ENCODE data around the gene TPX2. TPM values are rescaled to one million over a fixed set of nuclear protein-coding genes. Genes with fewer than 3 reads are reported as not detected.
A peak's percentile ranks its signal among the peaks of the same experiment; 100 is the strongest.

Gene TPX2
- total and polyA plus RNA-seq, 2 experiments from 2014 or later = 37.7 to 39.6 TPM

DNA sequence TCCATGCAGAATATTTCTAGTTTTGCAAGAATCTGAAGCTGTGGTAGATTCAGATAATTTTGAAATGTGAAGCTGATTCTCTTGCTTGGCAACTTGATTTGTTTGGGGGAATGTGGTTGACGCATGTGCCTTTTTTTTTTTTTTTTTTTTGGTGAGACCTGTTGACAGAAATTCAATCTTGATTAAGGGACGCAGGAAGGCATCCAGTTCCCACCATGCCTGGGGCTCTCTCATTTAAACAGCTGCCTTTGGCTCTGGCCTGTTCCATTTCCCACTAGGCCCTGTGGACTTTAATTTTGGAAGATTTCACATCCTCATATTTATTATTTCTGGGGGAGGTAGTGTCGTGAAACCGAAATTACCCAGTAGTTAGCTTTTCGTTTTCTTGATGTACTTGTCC lies 8.6 kb downstream of the TPX2 start:
- no peak overlapping the region for H3K4me3 ChIP-seq
- no peaks in the 10 kb centered on the region for H3F3A ChIP-seq (ENCODE audit: insufficient read depth)
- DNase-seq = peak; percentile 28
- no peaks in the 10 kb centered on the region for H3K9me3 ChIP-seq (ENCODE audit: low read depth)
- no peaks in the 10 kb centered on the region for H3K36me3 ChIP-seq (ENCODE audit: low read depth)
- TF ChIP-seq EZH2 (IDR thresholded peaks at IDR 0.05; ENCODE audit: insufficient read depth, poor library complexity, severe bottlenecking) (no peak), EZH2phosphoT487 (IDR thresholded peaks at IDR 0.05; ENCODE audit: insufficient read depth, low read depth) (no peak)
- H3K9ac ChIP-seq = peak overlapping the region; percentile 13; the same call in 1 of the 2 replicates
- H3K27ac ChIP-seq = no peak overlapping the region
- H3K4me2 ChIP-seq (ENCODE audit: unreplicated experiment) = no peak overlapping the region
- peaks cover 4% of the 10 kb centered on the region for H3K4me1 ChIP-seq (ENCODE audit: insufficient read depth)
- H3K9me2 ChIP-seq (ENCODE audit: insufficient read depth) = no peaks in the 10 kb centered on the region
- H4K20me1 ChIP-seq (ENCODE audit: insufficient read depth) = no peaks in the 10 kb centered on the region
- peaks cover 100% of the 10 kb centered on the region for H3K79me2 ChIP-seq (ENCODE audit: insufficient read depth)
- peak overlapping the region; percentile 63 for H2AFZ ChIP-seq
- H3K27me3 ChIP-seq (replicated peaks; ENCODE audit: insufficient read depth) = no peaks in the 10 kb centered on the region
- in situ Hi-C loops (cut with MboI) = no loop called here
- 54 to 56% methylated on average over 5 of the region's 5 CpGs for WGBS, 2 experiments (ENCODE audit: low coverage in 1 of 2, low lambda C conversion rate in 2 of 2, missing lambda C conversion rate in 2 of 2)

- Histone ChIP-seq H3K27me3 (replicated peaks; ENCODE audit: insufficient read depth) (no peaks in the 10 kb centered on the region), H3K36me3 (ENCODE audit: low read depth) (no peaks in the 10 kb centered on the region), H4K20me1 (ENCODE audit: insufficient read depth) (no peaks in the 10 kb centered on the region), H3K79me2 (ENCODE audit: insufficient read depth) (peaks cover 100% of the 10 kb centered on the region), H2AFZ (no peak overlapping the region), H3K27ac (no peak overlapping the region), H3K4me3 (no peak overlapping the region), H3K4me1 (ENCODE audit: insufficient read depth) (peaks cover 7% of the 10 kb centered on the region), H3K9ac (no peak overlapping the region), H3K9me2 (ENCODE audit: insufficient read depth) (no peaks in the 10 kb centered on the region), H3K4me2 (ENCODE audit: unreplicated experiment) (no peak overlapping the region), H3F3A (ENCODE audit: insufficient read depth) (no peaks in the 10 kb centered on the region), H3K9me3 (ENCODE audit: low read depth) (no peaks in the 10 kb centered on the region)
- in situ Hi-C loops (cut with MboI) = no loop called here
- no peak for TF ChIP-seq EZH2phosphoT487 (IDR thresholded peaks at IDR 0.05; ENCODE audit: insufficient read depth, low read depth)
- TF ChIP-seq EZH2 (IDR thresholded peaks at IDR 0.05; ENCODE audit: insufficient read depth, poor library complexity, severe bottlenecking) = no peak
- WGBS, 2 experiments (ENCODE audit: low coverage in 1 of 2, low lambda C conversion rate in 2 of 2, missing lambda C conversion rate in 2 of 2) = 95 to 97% methylated on average over 8 of the region's 8 CpGs
- no peak for DNase-seq
Measured at GRCh38 chr20:31749223-31749622, 10.1 kb downstream of the TPX2 start.

DNA sequence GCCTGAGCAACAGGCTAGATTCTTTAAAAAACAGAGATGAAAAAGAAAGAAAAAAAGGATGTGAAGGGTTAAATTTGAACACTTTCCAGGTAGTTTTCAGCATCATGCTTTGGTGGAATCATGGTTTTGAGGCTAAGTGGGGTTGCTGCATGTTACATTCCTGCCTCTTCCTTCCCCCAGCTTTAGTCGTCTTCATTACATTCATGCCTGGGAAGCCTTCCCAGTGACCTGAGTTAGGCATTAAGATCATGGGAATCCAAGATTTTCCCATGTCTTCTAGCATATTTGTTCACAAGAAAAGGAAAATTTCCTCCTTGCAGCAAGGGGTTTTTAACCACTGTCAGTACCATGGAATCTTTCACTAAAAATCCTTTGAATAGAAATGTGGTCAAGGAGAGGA lies 12.0 kb downstream of the TPX2 start:
- TF ChIP-seq EZH2phosphoT487 (IDR thresholded peaks at IDR 0.05; ENCODE audit: insufficient read depth, low read depth) (no peak), EZH2 (IDR thresholded peaks at IDR 0.05; ENCODE audit: insufficient read depth, poor library complexity, severe bottlenecking) (no peak)
- Histone ChIP-seq H3K27me3 (replicated peaks; ENCODE audit: insufficient read depth) (no peaks in the 10 kb centered on the region), H3K9me3 (ENCODE audit: low read depth) (no peaks in the 10 kb centered on the region), H2AFZ (peak overlapping the region; percentile 19; the same call in 1 of the 2 replicates), H3F3A (ENCODE audit: insufficient read depth) (no peaks in the 10 kb centered on the region), H4K20me1 (ENCODE audit: insufficient read depth) (no peaks in the 10 kb centered on the region), H3K27ac (peak overlapping the region; percentile 64), H3K9ac (peak overlapping the region; percentile 34; the same call in 1 of the 2 replicates), H3K4me2 (ENCODE audit: unreplicated experiment) (peak overlapping the region; percentile 0), H3K9me2 (ENCODE audit: insufficient read depth) (no peaks in the 10 kb centered on the region), H3K4me3 (no peak overlapping the region), H3K79me2 (ENCODE audit: insufficient read depth) (peaks cover 100% of the 10 kb centered on the region), H3K4me1 (ENCODE audit: insufficient read depth) (peaks cover 12% of the 10 kb centered on the region), H3K36me3 (ENCODE audit: low read depth) (no peaks in the 10 kb centered on the region)
- in situ Hi-C loops (cut with MboI) = no loop called here
- DNase-seq = peak; percentile 88
- WGBS, 2 experiments (ENCODE audit: low coverage in 1 of 2, low lambda C conversion rate in 2 of 2, missing lambda C conversion rate in 2 of 2) = 3 to 5% methylated on average over 1 of the region's 1 CpG

- Histone ChIP-seq H4K20me1 (ENCODE audit: insufficient read depth) (no peaks in the 10 kb centered on the region), H3K79me2 (ENCODE audit: insufficient read depth) (peaks cover 97% of the 10 kb centered on the region), H3K9me3 (ENCODE audit: low read depth) (no peaks in the 10 kb centered on the region), H2AFZ (no peak overlapping the region), H3K27ac (no peak overlapping the region), H3K27me3 (replicated peaks; ENCODE audit: insufficient read depth) (no peaks in the 10 kb centered on the region), H3K4me3 (no peak overlapping the region), H3F3A (ENCODE audit: insufficient read depth) (peaks cover 5% of the 10 kb centered on the region; the same call in 1 of the 2 replicates), H3K9me2 (ENCODE audit: insufficient read depth) (no peaks in the 10 kb centered on the region), H3K36me3 (ENCODE audit: low read depth) (no peaks in the 10 kb centered on the region; the same call in 1 of the 2 replicates), H3K4me2 (ENCODE audit: unreplicated experiment) (no peak overlapping the region), H3K9ac (no peak overlapping the region), H3K4me1 (ENCODE audit: insufficient read depth) (peaks cover 8% of the 10 kb centered on the region; the same call in 1 of the 2 replicates)
- 80 to 87% methylated on average over 3 of the region's 3 CpGs for WGBS, 2 experiments (ENCODE audit: low coverage in 1 of 2, low lambda C conversion rate in 2 of 2, missing lambda C conversion rate in 2 of 2)
- in situ Hi-C loops (cut with MboI) = no loop called here
- TF ChIP-seq EZH2phosphoT487 (IDR thresholded peaks at IDR 0.05; ENCODE audit: insufficient read depth, low read depth) (no peak), EZH2 (IDR thresholded peaks at IDR 0.05; ENCODE audit: insufficient read depth, poor library complexity, severe bottlenecking) (no peak)
- DNase-seq = no peak
Measured at GRCh38 chr20:31757254-31757653, 18.2 kb downstream of the TPX2 start.
